HepG2 (cell line): ENCODE measurements around the gene OVCA2. TPM values are rescaled to one million over a fixed set of nuclear protein-coding genes. Genes with fewer than 3 reads are reported as not detected.

Experiments
- BCL6 ChIP-seq: IDR thresholded peaks from 2 replicates; pipeline ENCODE4 v1.6.1; 2016; ENCODE audit warnings: missing genetic modification reagents, missing compliant biosample characterization
- GABPA ChIP-seq, 2 experiments: IDR thresholded peaks; 2 replicates each; pipeline ENCODE4 v1.6.1; 2011 to 2016; ENCODE audit warnings: low read depth in 2 of 2, low read length in 1 of 2, missing biosample characterization in 1 of 2, missing genetic modification characterization in 1 of 2
- IRF2 ChIP-seq: IDR thresholded peaks from 2 replicates; pipeline ENCODE4 v1.6.1; 2018; ENCODE audit warnings: missing genetic modification reagents, missing compliant biosample characterization
- KLF9 ChIP-seq: IDR thresholded peaks from 2 replicates; pipeline ENCODE4 v1.6.1; 2016; ENCODE audit warnings: low read depth
- MED13 ChIP-seq: sonication (generic); formaldehyde crosslinking; IDR thresholded peaks from 2 replicates; pipeline ENCODE4 v1.5.0; 2020; ENCODE audit warnings: missing genetic modification reagents
- MIXL1 ChIP-seq: IDR thresholded peaks from 2 replicates; pipeline ENCODE4 v1.6.1; 2016
- NAIF1 ChIP-seq: sonication (generic); formaldehyde crosslinking; IDR thresholded peaks from 2 replicates; pipeline ENCODE4 v1.5.0; 2020; ENCODE audit warnings: mild to moderate bottlenecking, missing genetic modification reagents, borderline replicate concordance
- NFKBIZ ChIP-seq: IDR thresholded peaks from 2 replicates; pipeline ENCODE4 v1.6.1; 2018; ENCODE audit warnings: missing genetic modification reagents, missing compliant biosample characterization
- NFYC ChIP-seq: IDR thresholded peaks from 2 replicates; pipeline ENCODE4 v1.6.1; 2016; ENCODE audit warnings: missing genetic modification reagents, missing compliant biosample characterization
- POLR2AphosphoS5 ChIP-seq: IDR thresholded peaks from 2 replicates; pipeline ENCODE4 v1.6.1; 2012; ENCODE audit warnings: low read depth, low read length
- RFX3 ChIP-seq: IDR thresholded peaks from 2 replicates; pipeline ENCODE4 v1.6.1; 2016; ENCODE audit warnings: missing biosample characterization, missing genetic modification reagents
- RFXANK ChIP-seq: IDR thresholded peaks from 2 replicates; pipeline ENCODE4 v1.6.1; 2016
- SP5 ChIP-seq: IDR thresholded peaks from 2 replicates; pipeline ENCODE4 v1.6.1; 2016; ENCODE audit warnings: low read depth, borderline replicate concordance
- STAG1 ChIP-seq: sonication (generic); formaldehyde crosslinking; IDR thresholded peaks from 2 replicates; pipeline ENCODE4 v1.4.0; 2020; ENCODE audit warnings: missing genetic modification reagents
- TFDP1 ChIP-seq: IDR thresholded peaks from 2 replicates; pipeline ENCODE4 v1.6.1; 2016; ENCODE audit warnings: missing compliant biosample characterization, missing genetic modification reagents, borderline replicate concordance
- WIZ ChIP-seq: sonication (generic); formaldehyde crosslinking; IDR thresholded peaks from 2 replicates; pipeline ENCODE4 v1.5.1; 2020; ENCODE audit warnings: mild to moderate bottlenecking, missing genetic modification reagents
- ZBTB34 ChIP-seq: sonication (generic); formaldehyde crosslinking; IDR thresholded peaks from 2 replicates; pipeline ENCODE4 v1.8.0; 2022; ENCODE audit warnings: mild to moderate bottlenecking, missing genetic modification reagents
- ZIK1 ChIP-seq: sonication (generic); formaldehyde crosslinking; IDR thresholded peaks from 2 replicates; pipeline ENCODE4 v1.5.0; 2020; ENCODE audit warnings: mild to moderate bottlenecking, low read depth, missing genetic modification reagents, borderline replicate concordance
- ZKSCAN1 ChIP-seq: fragments of 150-350 bp; IDR thresholded peaks from 2 replicates; pipeline ENCODE4 v1.6.1; 2014; ENCODE audit warnings: low read length
- ZNF33A ChIP-seq: sonication (generic); formaldehyde crosslinking; IDR thresholded peaks from 2 replicates; pipeline ENCODE4 v1.5.1; 2020; ENCODE audit warnings: missing genetic modification reagents, mild to moderate bottlenecking, moderate library complexity, borderline replicate concordance
- ZNF343 ChIP-seq: sonication (generic); formaldehyde crosslinking; IDR thresholded peaks from 2 replicates; pipeline ENCODE4 v1.4.0; 2020; ENCODE audit warnings: mild to moderate bottlenecking, missing genetic modification reagents
- ZNF547 ChIP-seq: sonication (generic); formaldehyde crosslinking; IDR thresholded peaks from 2 replicates; pipeline ENCODE4 v1.5.1; 2020; ENCODE audit warnings: mild to moderate bottlenecking, missing genetic modification reagents
- ZNF616 ChIP-seq: sonication (generic); formaldehyde crosslinking; IDR thresholded peaks from 2 replicates; pipeline ENCODE4 v1.5.0; 2020; ENCODE audit warnings: low read depth, mild to moderate bottlenecking, missing genetic modification reagents
- ZNF7 ChIP-seq: IDR thresholded peaks from 2 replicates; pipeline ENCODE4 v1.6.1; 2016; ENCODE audit warnings: missing biosample characterization, missing genetic modification reagents
- ZNF777 ChIP-seq: sonication (generic); formaldehyde crosslinking; IDR thresholded peaks from 2 replicates; pipeline ENCODE4 v1.4.0; 2020; ENCODE audit warnings: missing genetic modification reagents
- polyA plus RNA-seq, 8 experiments: library from polyadenylated mRNA; depleted of rRNA in 3 of 8; stranded (reverse) in 7 of 8; unstranded in 1 of 8; fragments of >200 nt; fragmentation: Illumina TruSeq in 4 of 8; extraction: Trizol in 4 of 8; gene quantifications; 2 replicates each; pipeline versions ENCODE4 v1.2.1 to v1.2.3, GENCODE V29; 2011 to 2016; ENCODE audit warnings: low read depth in 4 of 8, missing spikeins in 1 of 8, mixed read lengths in 1 of 8; ENCODE audit not compliant: insufficient read depth in 1 of 8
- total RNA-seq, 5 experiments: library from RNA; depleted of rRNA; stranded (reverse); fragments of >200 nt; fragmentation: Illumina TruSeq; extraction: Trizol; gene quantifications; 2 replicates each; pipeline ENCODE4 v1.2.3, GENCODE V29; 2016; ENCODE audit warnings: low read depth in 1 of 5
- TF ChIP-seq, protein P1 (sequence below): sonication (generic); formaldehyde crosslinking; IDR thresholded peaks from 2 replicates; pipeline ENCODE4 v1.4.0; 2020; ENCODE audit warnings: mild to moderate bottlenecking, missing genetic modification reagents, borderline replicate concordance

The OVCA2 gene
- total and polyA plus RNA-seq, 2 of the 13 experiments (the other 11 are each of a cell fraction or from before 2014, with no cell fraction given), result 23.7 to 28.2 TPM

DNA sequence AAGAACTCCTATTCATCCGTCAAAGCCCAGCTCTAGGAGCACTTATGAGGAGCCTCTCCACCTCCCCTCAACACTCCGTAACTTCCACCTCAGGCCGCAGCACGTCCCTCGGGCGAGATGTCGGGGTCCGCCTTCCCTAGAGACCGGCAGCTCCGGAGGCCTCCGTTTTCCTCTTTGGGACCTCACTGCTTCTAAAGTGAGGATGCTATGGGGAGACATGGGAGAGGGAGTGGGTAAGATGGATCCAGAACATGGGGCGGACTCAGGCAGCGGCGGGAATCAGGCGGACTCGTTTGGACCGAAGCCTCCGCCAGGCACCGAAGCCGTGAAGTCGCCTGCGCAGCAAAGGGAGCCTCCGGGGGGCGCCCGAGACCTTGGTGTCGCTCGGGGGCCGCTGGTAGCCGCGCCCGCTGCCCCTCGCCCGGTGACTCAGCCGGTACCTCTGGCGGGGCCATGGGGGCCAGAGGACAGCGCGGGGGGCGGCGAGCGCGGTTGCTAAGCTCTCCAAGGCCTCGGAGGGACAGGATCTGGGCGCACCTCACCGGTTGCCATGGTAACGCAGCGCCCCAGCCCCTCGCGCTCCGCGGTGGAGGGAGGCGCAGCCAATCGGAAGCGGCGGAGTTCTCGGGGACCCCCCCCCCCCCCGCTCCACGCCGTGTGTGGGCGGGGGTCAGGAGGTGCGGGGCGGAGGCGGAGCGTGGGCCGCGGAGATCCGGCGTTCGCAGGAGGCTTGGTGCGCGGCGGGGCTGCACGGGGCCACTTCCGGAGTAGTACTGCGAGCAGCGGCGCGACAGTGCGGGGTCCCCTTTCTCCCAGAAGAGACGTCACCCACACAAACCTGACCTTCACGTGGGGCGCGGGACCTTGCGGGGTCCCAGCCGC, 11.8 kb downstream of the OVCA2 start (continued):
- TF ChIP-seq ZNF343 (CRISPR knock-in tag), result no peak
- no peak for TF ChIP-seq MIXL1
- TF ChIP-seq MED13, result no peak
- TF ChIP-seq RFXANK (CRISPR knock-in tag), result no peak
- no peak for TF ChIP-seq GABPA (IDR thresholded peaks at IDR 0.05; ENCODE audit: low read depth, low read length)
- no peak for TF ChIP-seq GABPA (CRISPR knock-in tag; IDR thresholded peaks at IDR 0.05; ENCODE audit: low read depth)
- no peak for TF ChIP-seq ZNF7
- TF ChIP-seq ZBTB34 (CRISPR knock-in tag), result no peak
- TF ChIP-seq, protein P1, sequence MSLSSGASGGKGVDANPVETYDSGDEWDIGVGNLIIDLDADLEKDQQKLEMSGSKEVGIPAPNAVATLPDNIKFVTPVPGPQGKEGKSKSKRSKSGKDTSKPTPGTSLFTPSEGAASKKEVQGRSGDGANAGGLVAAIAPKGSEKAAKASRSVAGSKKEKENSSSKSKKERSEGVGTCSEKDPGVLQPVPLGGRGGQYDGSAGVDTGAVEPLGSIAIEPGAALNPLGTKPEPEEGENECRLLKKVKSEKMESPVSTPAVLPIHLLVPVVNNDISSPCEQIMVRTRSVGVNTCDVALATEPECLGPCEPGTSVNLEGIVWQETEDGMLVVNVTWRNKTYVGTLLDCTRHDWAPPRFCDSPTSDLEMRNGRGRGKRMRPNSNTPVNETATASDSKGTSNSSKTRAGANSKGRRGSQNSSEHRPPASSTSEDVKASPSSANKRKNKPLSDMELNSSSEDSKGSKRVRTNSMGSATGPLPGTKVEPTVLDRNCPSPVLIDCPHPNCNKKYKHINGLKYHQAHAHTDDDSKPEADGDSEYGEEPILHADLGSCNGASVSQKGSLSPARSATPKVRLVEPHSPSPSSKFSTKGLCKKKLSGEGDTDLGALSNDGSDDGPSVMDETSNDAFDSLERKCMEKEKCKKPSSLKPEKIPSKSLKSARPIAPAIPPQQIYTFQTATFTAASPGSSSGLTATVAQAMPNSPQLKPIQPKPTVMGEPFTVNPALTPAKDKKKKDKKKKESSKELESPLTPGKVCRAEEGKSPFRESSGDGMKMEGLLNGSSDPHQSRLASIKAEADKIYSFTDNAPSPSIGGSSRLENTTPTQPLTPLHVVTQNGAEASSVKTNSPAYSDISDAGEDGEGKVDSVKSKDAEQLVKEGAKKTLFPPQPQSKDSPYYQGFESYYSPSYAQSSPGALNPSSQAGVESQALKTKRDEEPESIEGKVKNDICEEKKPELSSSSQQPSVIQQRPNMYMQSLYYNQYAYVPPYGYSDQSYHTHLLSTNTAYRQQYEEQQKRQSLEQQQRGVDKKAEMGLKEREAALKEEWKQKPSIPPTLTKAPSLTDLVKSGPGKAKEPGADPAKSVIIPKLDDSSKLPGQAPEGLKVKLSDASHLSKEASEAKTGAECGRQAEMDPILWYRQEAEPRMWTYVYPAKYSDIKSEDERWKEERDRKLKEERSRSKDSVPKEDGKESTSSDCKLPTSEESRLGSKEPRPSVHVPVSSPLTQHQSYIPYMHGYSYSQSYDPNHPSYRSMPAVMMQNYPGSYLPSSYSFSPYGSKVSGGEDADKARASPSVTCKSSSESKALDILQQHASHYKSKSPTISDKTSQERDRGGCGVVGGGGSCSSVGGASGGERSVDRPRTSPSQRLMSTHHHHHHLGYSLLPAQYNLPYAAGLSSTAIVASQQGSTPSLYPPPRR (CRISPR knock-in tag), result no peak
- TF ChIP-seq RFX3 (CRISPR knock-in tag), result peak; percentile 75
- TF ChIP-seq POLR2AphosphoS5, result no peak
- no peak for TF ChIP-seq NFKBIZ
- TF ChIP-seq STAG1, result peak; percentile 85
- no peak for TF ChIP-seq NFYC (CRISPR knock-in tag)
- no peak for TF ChIP-seq NAIF1 (CRISPR knock-in tag)
- TF ChIP-seq ZNF777 (CRISPR knock-in tag), result no peak
- no peak for TF ChIP-seq ZNF616 (CRISPR knock-in tag)
- TF ChIP-seq TFDP1 (CRISPR knock-in tag), result no peak
- TF ChIP-seq ZIK1 (CRISPR knock-in tag), result no peak
- TF ChIP-seq IRF2, result no peak
- peak; percentile 60; the same call in 1 of the 2 replicates for TF ChIP-seq ZNF547 (CRISPR knock-in tag)
- no peak for TF ChIP-seq KLF9 (CRISPR knock-in tag)
- no peak for TF ChIP-seq ZKSCAN1
- no peak for TF ChIP-seq ZNF33A (CRISPR knock-in tag)
- no peak for TF ChIP-seq BCL6
- no peak for TF ChIP-seq SP5 (CRISPR knock-in tag)
- no peak for TF ChIP-seq WIZ (CRISPR knock-in tag)
